GM13976 (cell line): ENCODE data around the gene KRT2.

Source experiments
- DNase-seq: peaks from one replicate; pipeline ENCODE4 v3.0.0; 2012; ENCODE audit warnings: low spot score
- CTCF ChIP-seq: IDR thresholded peaks from 2 replicates; pipeline ENCODE4 v1.5.1; 2012; ENCODE audit warnings: borderline replicate concordance, mild to moderate bottlenecking; ENCODE audit not compliant: insufficient read depth; ENCODE audit errors: extremely low read depth, missing control alignments, control extremely low read depth
- in situ Hi-C: fragments of 300-500 bp; cut with MboI; formaldehyde crosslinking; loops from one replicate; pipeline ENCODE4 v1.12.0; 2022; ENCODE audit warnings: low sequenced_read_pairs, mixed read lengths, inconsistent platforms; ENCODE audit not compliant: unreplicated experiment

Gene KRT2

DNA sequence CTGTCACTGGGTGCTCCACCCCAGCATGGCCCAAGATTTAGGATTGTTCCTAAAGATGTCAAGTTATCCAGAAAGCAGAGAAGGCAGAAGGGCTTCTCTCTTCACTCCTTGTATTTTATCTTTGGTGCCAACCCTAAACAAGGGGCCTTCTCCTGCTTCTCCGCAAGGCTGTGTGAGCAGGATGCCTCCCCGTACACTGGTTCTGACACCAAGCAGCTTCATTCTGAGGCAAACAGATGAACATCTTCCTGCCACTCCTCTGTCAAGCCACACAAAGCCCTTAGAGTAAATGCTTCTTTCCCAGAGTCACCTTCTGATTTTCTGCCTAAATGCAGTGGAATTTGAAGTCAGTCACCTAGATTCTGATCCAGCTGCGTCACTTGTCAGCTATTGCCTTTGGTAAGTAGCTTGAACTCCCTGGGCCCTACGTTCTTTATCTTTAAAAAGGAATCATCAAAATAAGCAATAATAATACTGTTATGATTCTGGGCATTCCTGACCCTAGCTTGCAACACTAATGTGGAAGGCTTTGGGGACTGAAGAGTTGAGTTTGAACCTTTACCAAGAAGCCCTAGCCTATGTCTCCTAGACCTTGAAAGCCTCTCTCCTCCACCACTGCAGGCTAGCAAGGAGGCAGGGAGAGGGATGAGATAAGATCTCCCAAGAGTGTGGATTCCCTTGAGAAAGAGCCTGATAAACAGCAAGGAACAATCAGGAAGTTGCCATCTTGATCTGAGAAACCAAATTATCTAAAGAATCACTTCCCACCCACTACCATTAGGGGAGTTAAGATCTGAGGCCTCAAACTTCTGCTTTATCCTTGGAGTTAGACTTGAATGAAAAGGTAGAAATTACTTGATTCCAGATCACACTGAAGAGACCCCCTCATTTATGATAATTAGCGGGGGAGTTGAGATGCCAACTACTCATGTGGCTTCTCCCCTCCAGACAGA is 39.3 kb downstream of the KRT2 start:
- TF ChIP-seq CTCF, result no peak
- no peak for DNase-seq
- in situ Hi-C loops, result no loop called here

- DNase-seq, result no peak
- in situ Hi-C loops, result no loop called here
- no peak for TF ChIP-seq CTCF
Observed at GRCh38 chr12:52611080-52611468, 40.9 kb downstream of the KRT2 start.

DNA sequence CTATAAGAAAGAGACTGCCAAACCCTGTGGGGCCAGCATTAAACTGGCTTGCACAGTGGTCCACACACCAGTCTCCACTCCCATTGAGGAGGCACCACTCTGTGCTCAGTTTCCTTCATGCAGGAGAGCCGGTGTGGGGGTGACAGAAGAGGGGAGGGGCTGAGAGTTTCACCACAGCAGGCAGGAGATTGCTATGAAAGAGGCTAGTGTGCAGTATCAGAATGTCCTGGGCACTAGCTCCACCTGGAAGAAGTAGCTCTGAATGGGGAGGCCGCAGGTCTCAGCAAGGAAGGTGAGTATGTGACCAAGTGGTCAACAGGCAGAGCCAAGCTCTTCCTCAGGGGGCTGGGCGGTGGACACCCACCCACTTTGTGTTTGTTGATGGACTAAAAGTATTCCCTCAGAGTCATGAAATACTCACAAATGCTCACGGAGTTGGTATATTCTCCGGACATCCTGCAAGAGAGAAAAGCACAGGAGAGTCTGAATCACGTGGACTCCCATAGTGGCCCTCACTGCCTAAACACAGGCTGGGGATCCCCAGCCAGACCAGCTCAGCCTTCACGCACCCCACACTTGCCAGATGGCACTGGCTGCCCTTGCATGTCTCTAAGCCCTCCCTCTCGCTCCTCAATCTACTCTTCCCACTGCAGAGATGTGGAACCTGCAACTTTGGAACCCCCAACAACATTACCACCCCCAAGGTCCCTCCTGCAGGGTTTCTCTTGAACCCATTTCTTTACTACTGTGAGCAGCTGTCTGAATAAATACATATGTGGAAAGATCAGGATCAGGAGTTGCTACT is 43.0 kb downstream of the KRT2 start:
- TF ChIP-seq CTCF, result no peak
- in situ Hi-C loops, result no loop called here
- DNase-seq, result no peak

- TF ChIP-seq CTCF, result no peak
- DNase-seq, result no peak
- in situ Hi-C loops, result no loop called here
Observed at GRCh38 chr12:52608161-52608560, 43.9 kb downstream of the KRT2 start.

DNA sequence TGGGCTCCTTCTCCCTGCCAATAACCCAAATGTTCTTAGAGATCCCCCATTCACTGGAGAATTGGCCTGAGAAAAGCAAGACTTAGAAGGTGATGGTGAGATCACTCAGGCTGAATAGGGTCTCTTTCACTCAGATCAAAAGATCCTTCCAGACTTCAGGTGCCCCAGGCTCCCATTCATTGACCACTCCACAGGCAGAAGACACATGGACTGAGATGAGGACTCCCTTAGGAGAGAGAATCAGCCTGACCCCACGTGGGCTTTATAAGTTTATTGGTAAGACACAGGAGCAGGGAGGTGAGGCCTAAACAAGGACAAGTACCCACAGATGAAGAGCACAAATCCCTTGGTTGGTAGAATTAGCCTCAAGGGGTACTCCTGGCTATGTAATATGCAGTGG is 44.7 kb downstream of the KRT2 start:
- no peak for TF ChIP-seq CTCF
- in situ Hi-C loops, result no loop called here
- DNase-seq, result no peak

- no peak for TF ChIP-seq CTCF
- in situ Hi-C loops, result no loop called here
- no peak for DNase-seq
Observed at GRCh38 chr12:52606581-52607218, 45.3 kb downstream of the KRT2 start.
